HCT116 (cell line): ENCODE results near the gene OSER1. TPM values are rescaled to one million over a fixed set of nuclear protein-coding genes. Genes with fewer than 3 reads are reported as not detected.

Experiments
- ATAC-seq: fragments of 200-7000 bp; cut with Tn5 transposase; 2 replicates; pipeline ENCODE4 v1.9.1; 2020; ENCODE audit warnings: mild to moderate bottlenecking, moderate library complexity
- BruUV-seq: library from RNA; stranded (reverse); fragments of 400-500 nt; replicated peaks from 2 replicates; lab custom pipeline; 2021; lab: Mats Ljungman, UMichigan
- CTCF ChIA-PET: fragments of 300-600 bp; sonication (Branson Sonifier 250); formaldehyde crosslinking; loops from one replicate; lab custom pipeline; 2021; ENCODE audit warnings: antibody characterized with exemption; lab: Charles Lee
- POLR2A ChIA-PET: fragments of 300-600, 350-600 bp; sonication (Branson Sonifier 250); formaldehyde crosslinking; loops from one replicate; lab custom pipeline; 2021; ENCODE audit warnings: antibody characterized with exemption; lab: Charles Lee
- RAD21 ChIA-PET, 2 experiments: fragments of 300-600 bp; sonication (Branson Sonifier 250); formaldehyde crosslinking; loops; one replicate each; lab custom pipeline; 2023; ENCODE audit warnings: low total read pairs in 2 of 2; ENCODE audit not compliant: uncharacterized antibody in 2 of 2, unreplicated experiment in 2 of 2, low non-redundant PET in 1 of 2; lab: Charles Lee
- DNase-seq: peaks from one replicate; pipeline ENCODE4 v3.0.0-alpha.2; 2010; ENCODE audit warnings: low read depth, low spot score
- H2AFZ ChIP-seq: fragments of 200-600 bp; shearing (Covaris generic), sonication (generic); 2 replicates; pipeline ENCODE4 v1.6.1; 2017; ENCODE audit warnings: low read depth, mixed run types, mixed read lengths, antibody characterized with exemption, low read length; ENCODE audit not compliant: poor library complexity, severe bottlenecking
- H3K27ac ChIP-seq: 2 replicates; pipeline ENCODE4 v1.5.1; 2012; ENCODE audit warnings: low read depth, low read length
- H3K27me3 ChIP-seq: fragments of 200-600 bp; sonication (generic); 2 replicates; pipeline ENCODE4 v1.6.1; 2016; ENCODE audit warnings: mixed run types, low read length, mixed read lengths; ENCODE audit not compliant: insufficient read depth
- H3K36me3 ChIP-seq, 2 experiments: fragments of 200-500 bp in 1 of 2; fragments of 200-600 bp in 1 of 2; sonication (Bioruptor generic) in 1 of 2; sonication (generic) in 1 of 2; 2 replicates each; pipeline versions ENCODE4 v1.5.1 to v1.6.1; 2014 to 2016; ENCODE audit warnings: low read length in 2 of 2, inconsistent platforms in 1 of 2, mixed read lengths in 1 of 2, mixed run types in 1 of 2; ENCODE audit not compliant: insufficient read depth in 2 of 2, control insufficient read depth in 1 of 2
- H3K4me1 ChIP-seq, 2 experiments: fragments of 200-600 bp in 1 of 2; sonication (generic) in 1 of 2; 2 replicates each; pipeline versions ENCODE4 v1.5.1 to v1.6.1; 2012 to 2017; ENCODE audit warnings: low read length in 2 of 2, inconsistent platforms in 1 of 2, mild to moderate bottlenecking in 1 of 2, mixed read lengths in 1 of 2, mixed run types in 1 of 2, moderate library complexity in 1 of 2; ENCODE audit not compliant: insufficient read depth in 2 of 2, control insufficient read depth in 1 of 2
- H3K4me2 ChIP-seq: fragments of 200-600 bp; sonication (generic); 2 replicates; pipeline ENCODE4 v1.6.1; 2017; ENCODE audit warnings: mixed run types, low read length, mixed read lengths
- H3K4me3 ChIP-seq, 2 experiments: fragments of 200-600 bp in 1 of 2; sonication (generic) in 1 of 2; replicated peaks in 1 of 2; 2 replicates each; pipeline ENCODE4 v1.5.1; 2011 to 2016; ENCODE audit warnings: low read length in 2 of 2, control low read depth in 1 of 2, low read depth in 1 of 2, mild to moderate bottlenecking in 1 of 2, mixed read lengths in 1 of 2, mixed run types in 1 of 2
- H3K79me2 ChIP-seq: fragments of 200-600 bp; sonication (generic); 2 replicates; pipeline ENCODE4 v1.6.1; 2017; ENCODE audit warnings: mild to moderate bottlenecking, mixed run types, low read length, moderate library complexity, mixed read lengths; ENCODE audit not compliant: insufficient read depth
- H3K9ac ChIP-seq: fragments of 200-600 bp; sonication (generic); 2 replicates; pipeline ENCODE4 v1.6.1; 2016; ENCODE audit warnings: low read length, mixed read lengths
- H3K9me2 ChIP-seq: fragments of 200-600 bp; sonication (generic), shearing (Covaris generic); 2 replicates; pipeline ENCODE4 v1.6.1; 2017; ENCODE audit warnings: mixed run types, mild to moderate bottlenecking, moderate library complexity; ENCODE audit not compliant: insufficient read depth
- H3K9me3 ChIP-seq, 2 experiments: fragments of 200-500 bp in 1 of 2; fragments of 200-600 bp in 1 of 2; sonication (Bioruptor generic) in 1 of 2; sonication (generic) in 1 of 2; 2 replicates each; pipeline ENCODE4 v1.6.1; 2014 to 2017; ENCODE audit warnings: low read length in 2 of 2, mixed read lengths in 2 of 2, inconsistent platforms in 1 of 2, low read depth in 1 of 2, mild to moderate bottlenecking in 1 of 2, mixed run types in 1 of 2, moderate library complexity in 1 of 2; ENCODE audit not compliant: control insufficient read depth in 1 of 2, insufficient read depth in 1 of 2
- H4K20me1 ChIP-seq: fragments of 200-600 bp; sonication (generic), shearing (Covaris generic); 2 replicates; pipeline ENCODE4 v1.6.1; 2017; ENCODE audit warnings: mixed run types, mild to moderate bottlenecking, moderate library complexity; ENCODE audit not compliant: insufficient read depth
- CBX3 ChIP-seq: IDR thresholded peaks from 2 replicates; pipeline ENCODE4 v1.6.1; 2012; ENCODE audit warnings: low read depth
- CEBPB ChIP-seq: IDR thresholded peaks from 2 replicates; pipeline ENCODE4 v1.6.1; 2012; ENCODE audit warnings: low read depth
- CTCF ChIP-seq, 3 experiments: fragments of 200-600 bp in 1 of 3; sonication (generic) in 1 of 3; IDR thresholded peaks in 2 of 3; conservative IDR thresholded peaks in 1 of 3; 2 replicates each; pipeline ENCODE4 v1.5.1; 2012 to 2017; ENCODE audit warnings: low read depth in 2 of 3, low read length in 2 of 3, antibody characterized with exemption in 1 of 3, borderline replicate concordance in 1 of 3, control low read depth in 1 of 3, mild to moderate bottlenecking in 1 of 3, mixed read lengths in 1 of 3, mixed run types in 1 of 3, moderate library complexity in 1 of 3; ENCODE audit not compliant: insufficient read depth in 1 of 3
- EGR1 ChIP-seq: IDR thresholded peaks from 2 replicates; pipeline ENCODE4 v1.6.1; 2012; ENCODE audit warnings: low read depth
- ELF1 ChIP-seq: IDR thresholded peaks from 2 replicates; pipeline ENCODE4 v1.6.1; 2012; ENCODE audit warnings: low read depth, borderline replicate concordance
- EZH2 ChIP-seq: fragments of 200-600 bp; sonication (generic); IDR thresholded peaks from 2 replicates; pipeline ENCODE4 v1.6.1; 2017; ENCODE audit warnings: antibody characterized with exemption, mixed run types
- EZH2phosphoT487 ChIP-seq: fragments of 200-600 bp; IDR thresholded peaks from 2 replicates; pipeline ENCODE4 v1.6.1; 2018; ENCODE audit warnings: antibody characterized with exemption, borderline replicate concordance
- MAX ChIP-seq: IDR thresholded peaks from 2 replicates; pipeline ENCODE4 v1.6.1; 2012
- POLR2A ChIP-seq: IDR thresholded peaks from 2 replicates; pipeline ENCODE4 v1.7.0; 2011; ENCODE audit warnings: borderline replicate concordance; ENCODE audit not compliant: insufficient read depth, insufficient read length; ENCODE audit errors: extremely low read depth
- RAD21 ChIP-seq: IDR thresholded peaks from 2 replicates; pipeline ENCODE4 v1.6.1; 2012; ENCODE audit warnings: low read depth, mild to moderate bottlenecking
- REST ChIP-seq: IDR thresholded peaks from 2 replicates; pipeline ENCODE4 v1.6.1; 2012; ENCODE audit warnings: low read depth
- SP1 ChIP-seq: IDR thresholded peaks from 2 replicates; pipeline ENCODE4 v1.6.1; 2012; ENCODE audit warnings: low read depth
- SRF ChIP-seq: IDR thresholded peaks from 2 replicates; pipeline ENCODE4 v1.6.1; 2012; ENCODE audit warnings: low read depth
- TCF7L2 ChIP-seq: IDR thresholded peaks from 2 replicates; pipeline ENCODE4 v1.7.0; 2011; ENCODE audit warnings: borderline replicate concordance, inconsistent platforms; ENCODE audit not compliant: insufficient read depth, insufficient read length; ENCODE audit errors: extremely low read depth
- ZNF274 ChIP-seq: fragments of 200-500 bp; sonication (Bioruptor generic); IDR thresholded peaks from 2 replicates; pipeline ENCODE4 v1.6.1; 2014; ENCODE audit warnings: mild to moderate bottlenecking, low read depth, low read length, inconsistent platforms
- intact Hi-C: fragments of 100-400 bp; cut with micrococcal nuclease; formaldehyde crosslinking; loops from 2 replicates; pipeline ENCODE4 v1.10.0; 2022
- total RNA-seq: library from RNA; stranded (reverse); gene quantifications from one replicate; pipeline ENCODE4 v1.2.1, GENCODE V29; 2021; ENCODE audit not compliant: unreplicated experiment

Gene OSER1
- total RNA-seq, 1 experiment from 2014 or later = 28.4 TPM

- Histone ChIP-seq H3K9me3 (no peaks in the 10 kb centered on the region), H3K79me2 (no peaks in the 10 kb centered on the region), H3K27me3 (0 out of 2 replicates have a peak, but pooled peaks cover 9% of the 10 kb centered on the region), H3K9me2 (no peaks in the 10 kb centered on the region), H3K4me3 (no peak overlapping the region), H3K36me3 (no peaks in the 10 kb centered on the region), H4K20me1 (no peaks in the 10 kb centered on the region), H3K27ac (no peak overlapping the region), H3K9ac (no peak overlapping the region), H3K4me1 (no peaks in the 10 kb centered on the region), H3K4me2 (no peak overlapping the region), H2AFZ (no peak overlapping the region)
- TF ChIP-seq EGR1 = no peak
- TF ChIP-seq SRF = no peak
- TF ChIP-seq REST = no peak
- no peak for TF ChIP-seq MAX
- no peak for TF ChIP-seq POLR2A
- TF ChIP-seq RAD21 = no peak
- no peak for TF ChIP-seq ZNF274
- no peak for TF ChIP-seq CEBPB
- TF ChIP-seq ELF1 = no peak
- TF ChIP-seq SP1 = no peak
- TF ChIP-seq CBX3 = no peak
- TF ChIP-seq EZH2 = no peak
- no peak for TF ChIP-seq EZH2phosphoT487
- TF ChIP-seq TCF7L2 = no peak
- no peak for TF ChIP-seq CTCF (IDR thresholded peaks at IDR 0.05 in 2 of 3, conservative IDR thresholded peaks at IDR 0.05 in 1 of 3; ENCODE audit: borderline replicate concordance in 1 of 3, insufficient read depth in 1 of 3, low read depth in 2 of 3, low read length in 2 of 3)
- ChIA-PET CTCF (no interaction called here), POLR2A (no interaction called here), RAD21 (no interaction called here)
- ATAC-seq = no peak
- intact Hi-C loops = no loop called here
- BruUV-seq = no TSS peak
- DNase-seq = no peak
Observed at GRCh38 chr20:44167736-44168135, 42.8 kb downstream of the OSER1 start.
